H9 (cell line): Measurements from ENCODE around the gene LHFPL6. TPM values are rescaled to one million over a fixed set of nuclear protein-coding genes. Genes with fewer than 3 reads are reported as not detected.

Source experiments
- DNase-seq: peaks from one replicate; pipeline ENCODE4 v3.0.0-alpha.2; 2017
- H2AFZ ChIP-seq: one replicate; pipeline ENCODE4 v1.6.1; 2013; ENCODE audit warnings: mild to moderate bottlenecking, low read length, control low read depth, moderate library complexity
- H2AK5ac ChIP-seq: 2 replicates; pipeline ENCODE4 v1.6.1; 2013; ENCODE audit warnings: low read length, control low read depth, mixed read lengths; ENCODE audit not compliant: insufficient read length
- H2BK120ac ChIP-seq: one replicate; pipeline ENCODE4 v1.6.1; 2013; ENCODE audit warnings: low read depth, mild to moderate bottlenecking, low read length, control low read depth, inconsistent platforms; ENCODE audit not compliant: poor library complexity, severe bottlenecking
- H2BK12ac ChIP-seq: 2 replicates; pipeline ENCODE4 v1.6.1; 2013; ENCODE audit warnings: low read length, control low read depth, mixed read lengths, low read depth; ENCODE audit not compliant: insufficient read length
- H2BK15ac ChIP-seq: 2 replicates; pipeline ENCODE4 v1.6.1; 2013; ENCODE audit warnings: low read depth, low read length, control low read depth
- H2BK20ac ChIP-seq: one replicate; pipeline ENCODE4 v1.6.1; 2013; ENCODE audit warnings: low read depth, mild to moderate bottlenecking, low read length, control low read depth, inconsistent platforms; ENCODE audit not compliant: poor library complexity, severe bottlenecking
- H2BK5ac ChIP-seq: 2 replicates; pipeline ENCODE4 v1.6.1; 2013; ENCODE audit warnings: low read length, control low read depth, mixed read lengths; ENCODE audit not compliant: insufficient read length
- H3K14ac ChIP-seq: 2 replicates; pipeline ENCODE4 v1.6.1; 2013; ENCODE audit warnings: low read length, control low read depth; ENCODE audit not compliant: insufficient read depth
- H3K18ac ChIP-seq: 2 replicates; pipeline ENCODE4 v1.6.1; 2013; ENCODE audit warnings: low read depth, mild to moderate bottlenecking, mixed read lengths, low read length, control low read depth; ENCODE audit not compliant: insufficient read length
- H3K23ac ChIP-seq: 2 replicates; pipeline ENCODE4 v1.6.1; 2013; ENCODE audit warnings: low read length, control low read depth, mixed read lengths, low read depth; ENCODE audit not compliant: insufficient read length
- H3K23me2 ChIP-seq: 2 replicates; pipeline ENCODE4 v1.6.1; 2013; ENCODE audit warnings: low read depth, mild to moderate bottlenecking, mixed read lengths, low read length, control low read depth; ENCODE audit not compliant: insufficient read length, poor library complexity, severe bottlenecking
- H3K27ac ChIP-seq: 2 replicates; pipeline ENCODE4 v1.5.1; 2013; ENCODE audit warnings: low read length, control low read depth, mixed read lengths, low read depth; ENCODE audit not compliant: insufficient read length
- H3K27me3 ChIP-seq: 2 replicates; pipeline ENCODE4 v1.6.1; 2013; ENCODE audit warnings: low read length, control low read depth, inconsistent platforms; ENCODE audit not compliant: insufficient read depth
- H3K4ac ChIP-seq: 2 replicates; pipeline ENCODE4 v1.6.1; 2013; ENCODE audit warnings: low read depth, mild to moderate bottlenecking, control low read depth, inconsistent platforms, low read length, moderate library complexity
- H3K4me1 ChIP-seq: 2 replicates; pipeline ENCODE4 v1.6.1; 2013; ENCODE audit warnings: low read length, control low read depth, inconsistent platforms; ENCODE audit not compliant: insufficient read depth
- H3K4me2 ChIP-seq: 2 replicates; pipeline ENCODE4 v1.6.1; 2013; ENCODE audit warnings: low read length, control low read depth, mixed read lengths; ENCODE audit not compliant: insufficient read length, insufficient read depth
- H3K56ac ChIP-seq: 2 replicates; pipeline ENCODE4 v1.6.1; 2013; ENCODE audit warnings: low read depth, mild to moderate bottlenecking, mixed read lengths, low read length, control low read depth; ENCODE audit not compliant: insufficient read length
- H3K79me1 ChIP-seq: 2 replicates; pipeline ENCODE4 v1.6.1; 2013; ENCODE audit warnings: low read depth, mild to moderate bottlenecking, moderate library complexity, low read length, control low read depth, inconsistent platforms; ENCODE audit not compliant: insufficient read depth, poor library complexity, severe bottlenecking
- H3K79me2 ChIP-seq: 2 replicates; pipeline ENCODE4 v1.6.1; 2013; ENCODE audit warnings: low read length, control low read depth, inconsistent platforms; ENCODE audit not compliant: insufficient read depth
- H3K9ac ChIP-seq: 2 replicates; pipeline ENCODE4 v1.6.1; 2013; ENCODE audit warnings: low read length, control low read depth, mixed read lengths; ENCODE audit not compliant: insufficient read length; ENCODE audit errors: extremely low read depth
- H3K9me3 ChIP-seq: one replicate; pipeline ENCODE4 v1.6.1; 2013; ENCODE audit warnings: low read depth, low read length, inconsistent platforms; ENCODE audit not compliant: control insufficient read depth
- H3T11ph ChIP-seq: one replicate; pipeline ENCODE4 v1.6.1; 2013; ENCODE audit warnings: mild to moderate bottlenecking, low read length, control low read depth, inconsistent platforms
- H4K20me1 ChIP-seq: one replicate; pipeline ENCODE4 v1.6.1; 2013; ENCODE audit not compliant: control insufficient read depth, insufficient read length, insufficient read depth
- H4K5ac ChIP-seq: 2 replicates; pipeline ENCODE4 v1.6.1; 2013; ENCODE audit warnings: low read depth, mild to moderate bottlenecking, mixed read lengths, low read length, control low read depth; ENCODE audit not compliant: insufficient read length
- H4K8ac ChIP-seq: replicated peaks from 2 replicates; pipeline ENCODE4 v1.6.1; 2013; ENCODE audit warnings: low read length, control low read depth, mixed read lengths, low read depth; ENCODE audit not compliant: insufficient read length
- H4K91ac ChIP-seq: 2 replicates; pipeline ENCODE4 v1.6.1; 2013; ENCODE audit warnings: low read depth, mild to moderate bottlenecking, moderate library complexity, mixed read lengths, low read length, control low read depth; ENCODE audit not compliant: insufficient read length
- H3K27ac Mint-ChIP-seq, 3 experiments: 2 replicates in 2 of 3; 3 replicates in 1 of 3; pipeline ENCODE4 v1.8.0; 2020 to 2021; ENCODE audit warnings: mixed read lengths in 3 of 3, mild to moderate bottlenecking in 1 of 3, moderate library complexity in 1 of 3
- H3K27me3 Mint-ChIP-seq: 2 replicates; pipeline ENCODE4 v1.8.0; 2021; ENCODE audit warnings: low read depth, mild to moderate bottlenecking, moderate library complexity, mixed read lengths
- H3K36me3 Mint-ChIP-seq, 3 experiments: 2 replicates in 2 of 3; 3 replicates in 1 of 3; pipeline ENCODE4 v1.8.0; 2020 to 2021; ENCODE audit warnings: low read depth in 3 of 3, mixed read lengths in 3 of 3; ENCODE audit not compliant: insufficient read depth in 1 of 3
- H3K4me1 Mint-ChIP-seq, 2 experiments: 2 replicates each; pipeline ENCODE4 v1.8.0; 2020; ENCODE audit warnings: mixed read lengths in 2 of 2
- H3K4me3 Mint-ChIP-seq, 2 experiments: 2 replicates in 1 of 2; 3 replicates in 1 of 2; pipeline ENCODE4 v1.8.0; 2020 to 2021; ENCODE audit warnings: mild to moderate bottlenecking in 2 of 2, mixed read lengths in 2 of 2, moderate library complexity in 1 of 2
- H3K9me3 Mint-ChIP-seq, 2 experiments: 2 replicates in 1 of 2; 3 replicates in 1 of 2; pipeline ENCODE4 v1.8.0; 2020; ENCODE audit warnings: mild to moderate bottlenecking in 2 of 2, mixed read lengths in 2 of 2, moderate library complexity in 1 of 2
- WGBS: extraction: QIAGEN DNeasy Blood & Tissue Kit; methylation state at CpG from one replicate; pipeline ENCODE4 v1.1.7; 2013; ENCODE audit warnings: missing lambda C conversion rate, low lambda C conversion rate, mixed read lengths; ENCODE audit not compliant: insufficient read length; ENCODE audit errors: extremely low coverage; 5-methylcytosine and 5-hydroxymethylcytosine counted together
- total RNA-seq: library from RNA; stranded (reverse); gene quantifications from 2 replicates; pipeline ENCODE4 v1.2.1, GENCODE V29; 2021
- TF ChIP-seq, protein P1 (sequence below): fragments of 200-600 bp; sonication (generic); conservative IDR thresholded peaks from 3 replicates; pipeline ENCODE4 v1.8.0; 2021; ENCODE audit warnings: antibody characterized with exemption, mild to moderate bottlenecking

LHFPL6 gene
- total RNA-seq, 1 experiment from 2014 or later, result 3.5 TPM

DNA sequence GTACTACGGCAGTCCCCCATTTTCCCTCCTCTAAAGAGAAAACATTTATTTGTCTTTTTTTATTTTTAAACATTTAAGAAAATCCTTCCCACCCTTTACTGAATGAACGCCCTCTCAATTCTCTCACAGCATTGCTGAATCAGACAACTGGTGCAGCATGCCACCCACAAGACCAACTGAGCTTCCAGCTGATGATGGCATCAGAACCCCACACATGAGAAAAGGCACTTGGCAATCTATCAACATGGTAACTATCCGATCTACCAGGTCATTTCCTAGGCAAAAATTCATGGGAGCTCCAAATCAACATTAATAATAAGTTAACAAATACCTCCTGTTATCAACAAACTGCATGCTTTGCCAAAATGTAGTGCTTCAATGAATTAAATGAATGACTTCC, 43.1 kb downstream of the LHFPL6 start:
- H3K9me3 ChIP-seq, result no peaks in the 10 kb centered on the region
- no peak overlapping the region for H3K27ac ChIP-seq
- H2BK12ac ChIP-seq, result no peak overlapping the region
- no peaks in the 10 kb centered on the region for H3K79me2 ChIP-seq
- H3K4me2 ChIP-seq, result no peak overlapping the region
- H3T11ph ChIP-seq, result no peak overlapping the region
- H3K9me3 Mint-ChIP-seq, result peaks cover 0 to 3% of the 10 kb centered on the region in 2 experiments; a peak in 2 of 5 replicates
- H3K27me3 ChIP-seq, result no peaks in the 10 kb centered on the region
- no peak overlapping the region for H2BK5ac ChIP-seq
- no peaks in the 10 kb centered on the region for H3K4me1 ChIP-seq
- no peak overlapping the region for H3K4ac ChIP-seq
- H2AFZ ChIP-seq, result no peak overlapping the region
- TF ChIP-seq, protein P1, sequence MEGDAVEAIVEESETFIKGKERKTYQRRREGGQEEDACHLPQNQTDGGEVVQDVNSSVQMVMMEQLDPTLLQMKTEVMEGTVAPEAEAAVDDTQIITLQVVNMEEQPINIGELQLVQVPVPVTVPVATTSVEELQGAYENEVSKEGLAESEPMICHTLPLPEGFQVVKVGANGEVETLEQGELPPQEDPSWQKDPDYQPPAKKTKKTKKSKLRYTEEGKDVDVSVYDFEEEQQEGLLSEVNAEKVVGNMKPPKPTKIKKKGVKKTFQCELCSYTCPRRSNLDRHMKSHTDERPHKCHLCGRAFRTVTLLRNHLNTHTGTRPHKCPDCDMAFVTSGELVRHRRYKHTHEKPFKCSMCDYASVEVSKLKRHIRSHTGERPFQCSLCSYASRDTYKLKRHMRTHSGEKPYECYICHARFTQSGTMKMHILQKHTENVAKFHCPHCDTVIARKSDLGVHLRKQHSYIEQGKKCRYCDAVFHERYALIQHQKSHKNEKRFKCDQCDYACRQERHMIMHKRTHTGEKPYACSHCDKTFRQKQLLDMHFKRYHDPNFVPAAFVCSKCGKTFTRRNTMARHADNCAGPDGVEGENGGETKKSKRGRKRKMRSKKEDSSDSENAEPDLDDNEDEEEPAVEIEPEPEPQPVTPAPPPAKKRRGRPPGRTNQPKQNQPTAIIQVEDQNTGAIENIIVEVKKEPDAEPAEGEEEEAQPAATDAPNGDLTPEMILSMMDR, result no peak
- H3K27me3 Mint-ChIP-seq, result no peaks in the 10 kb centered on the region
- DNase-seq, result no peak
- H4K91ac ChIP-seq, result no peak overlapping the region
- no peak overlapping the region for H2AK5ac ChIP-seq
- no peaks in the 10 kb centered on the region for H3K23me2 ChIP-seq
- H4K5ac ChIP-seq, result no peak overlapping the region
- no peak overlapping the region; a peak in 1 of 7 replicates for H3K27ac Mint-ChIP-seq
- H2BK20ac ChIP-seq, result no peak overlapping the region
- H3K56ac ChIP-seq, result no peak overlapping the region
- no peak overlapping the region for H2BK120ac ChIP-seq
- H3K79me1 ChIP-seq, result no peaks in the 10 kb centered on the region
- H3K4me3 Mint-ChIP-seq, result no peak overlapping the region
- no peak overlapping the region for H3K18ac ChIP-seq
- no peak overlapping the region for H3K14ac ChIP-seq
- no peaks in the 10 kb centered on the region for H4K20me1 ChIP-seq
- H3K36me3 Mint-ChIP-seq, result peaks cover 2 to 4% (median 3%) of the 10 kb centered on the region in 3 experiments; a peak in 1 of 7 replicates
- H3K9ac ChIP-seq, result no peak overlapping the region
- no CpG with 5 or more reads among the region's 3 CpGs for WGBS
- no peak overlapping the region for H2BK15ac ChIP-seq
- H4K8ac ChIP-seq, result no peak overlapping the region
- H3K23ac ChIP-seq, result no peak overlapping the region
- peaks cover 12 to 24% of the 10 kb centered on the region in 2 experiments for H3K4me1 Mint-ChIP-seq
